ENCODE data around the gene PRUNE2.

GRCh38 chr9:76654575-76654974 is 251.3 kb downstream of the PRUNE2 start:
- TF ChIP-seq CTCF (IDR thresholded peaks at IDR 0.05) (no peak), POLR2A (IDR thresholded peaks at IDR 0.05) (no peak)

All from lower leg skin (tissue), 3 donors.